NK-92 (cell line): ENCODE measurements around the gene IKBKE.

ENCODE experiments used
- DNase-seq: peaks from one replicate; lab custom pipeline; 2025; ENCODE audit not compliant: unreplicated experiment; lab: John Stamatoyannopoulos, UW

The IKBKE gene

GRCh38 chr1:206495011-206495461, 24.8 kb downstream of the IKBKE start:
- no peak for DNase-seq

DNA sequence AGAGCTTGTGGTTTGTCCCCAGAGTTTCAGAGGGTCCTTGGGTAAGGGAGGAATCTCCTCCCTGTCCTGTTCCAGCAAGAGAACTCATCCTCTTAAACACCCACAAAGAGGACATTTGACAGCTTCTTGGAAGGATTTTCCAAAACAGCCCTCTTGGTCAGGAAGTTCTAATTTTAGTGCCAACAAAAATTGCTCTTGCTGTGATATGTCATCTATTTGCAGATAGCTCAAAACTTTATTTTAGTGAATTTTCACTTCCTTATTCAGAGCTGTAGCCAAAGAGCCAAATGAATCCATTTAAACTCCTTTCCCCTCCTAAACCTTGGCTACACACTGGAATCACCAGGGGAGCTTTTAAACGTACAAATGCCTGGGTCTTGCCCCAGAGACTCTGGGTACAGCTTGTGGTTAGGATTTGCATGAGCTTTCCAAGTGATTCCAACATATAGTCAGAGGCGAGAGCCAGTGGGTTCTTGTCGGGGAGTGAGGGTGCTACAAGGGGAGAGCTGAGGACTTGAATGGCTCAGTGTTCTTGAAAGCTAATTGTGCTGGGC, 25.3 kb downstream of the IKBKE start:
- DNase-seq: no peak

DNA sequence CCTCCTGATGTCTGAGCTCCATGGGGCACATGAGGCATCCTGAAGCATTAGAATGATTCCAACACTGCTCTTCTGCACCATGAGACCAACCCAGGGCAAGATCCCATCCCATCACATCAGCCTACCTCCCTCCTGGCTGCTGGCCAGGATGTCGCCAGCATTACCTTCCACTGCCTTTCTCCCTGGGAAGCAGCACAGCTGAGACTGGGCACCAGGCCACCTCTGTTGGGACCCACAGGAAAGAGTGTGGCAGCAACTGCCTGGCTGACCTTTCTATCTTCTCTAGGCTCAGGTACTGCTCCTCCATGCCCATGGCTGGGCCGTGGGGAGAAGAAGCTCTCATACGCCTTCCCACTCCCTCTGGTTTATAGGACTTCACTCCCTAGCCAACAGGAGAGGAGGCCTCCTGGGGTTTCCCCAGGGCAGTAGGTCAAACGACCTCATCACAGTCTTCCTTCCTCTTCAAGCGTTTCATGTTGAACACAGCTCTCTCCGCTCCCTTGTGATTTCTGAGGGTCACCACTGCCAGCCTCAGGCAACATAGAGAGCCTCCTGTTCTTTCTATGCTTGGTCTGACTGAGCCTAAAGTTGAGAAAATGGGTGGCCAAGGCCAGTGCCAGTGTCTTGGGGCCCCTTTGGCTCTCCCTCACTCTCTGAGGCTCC, 26.0 kb downstream of the IKBKE start:
- no peak for DNase-seq

GRCh38 chr1:206497363-206497762, 27.1 kb downstream of the IKBKE start:
- no peak for DNase-seq

GRCh38 chr1:206497774-206498173, 27.5 kb downstream of the IKBKE start:
- DNase-seq: no peak

- no peak for DNase-seq
Measured at GRCh38 chr1:206498685-206499084, 28.4 kb downstream of the IKBKE start.

- DNase-seq: no peak
Measured at GRCh38 chr1:206500046-206500445, 29.8 kb downstream of the IKBKE start.

DNA sequence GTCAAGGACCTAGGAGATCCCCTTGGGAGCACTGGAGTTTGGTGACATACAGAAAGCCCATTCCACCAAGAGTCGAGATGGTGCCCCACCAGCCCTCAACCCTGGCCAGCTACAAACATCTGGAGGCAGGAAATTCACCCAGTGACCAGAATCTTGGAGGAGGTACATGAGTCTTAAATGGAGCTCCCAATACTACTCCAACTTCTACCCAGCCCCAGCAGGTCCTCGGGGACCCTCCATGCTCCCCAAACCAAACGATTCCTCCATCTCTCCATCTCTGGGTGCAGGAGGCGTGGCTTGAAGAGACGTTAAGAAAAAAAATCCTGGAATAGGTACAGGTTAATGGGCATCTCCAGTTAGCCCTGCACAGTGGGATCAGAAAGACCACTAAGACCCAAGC, 31.6 kb downstream of the IKBKE start:
- no peak for DNase-seq

DNA sequence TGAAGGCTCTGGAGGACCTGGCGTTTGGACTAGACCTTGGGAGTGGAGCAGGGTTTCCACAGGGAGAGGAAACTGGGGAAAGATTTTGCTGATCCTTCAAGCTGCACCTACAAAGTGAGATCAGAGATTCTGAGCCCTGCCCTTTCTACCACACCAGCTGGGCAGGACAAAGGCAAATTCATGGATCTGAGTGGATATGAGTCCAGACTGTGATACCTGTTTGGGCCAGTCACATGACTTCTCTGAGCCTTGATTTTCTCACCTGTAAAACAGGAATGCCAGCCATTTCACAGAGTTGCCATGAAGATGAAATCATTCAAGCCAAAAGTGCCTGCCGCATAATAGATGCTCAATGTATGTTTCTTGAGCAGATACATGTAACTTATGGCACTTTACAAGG, 32.1 kb downstream of the IKBKE start:
- DNase-seq: no peak

DNA sequence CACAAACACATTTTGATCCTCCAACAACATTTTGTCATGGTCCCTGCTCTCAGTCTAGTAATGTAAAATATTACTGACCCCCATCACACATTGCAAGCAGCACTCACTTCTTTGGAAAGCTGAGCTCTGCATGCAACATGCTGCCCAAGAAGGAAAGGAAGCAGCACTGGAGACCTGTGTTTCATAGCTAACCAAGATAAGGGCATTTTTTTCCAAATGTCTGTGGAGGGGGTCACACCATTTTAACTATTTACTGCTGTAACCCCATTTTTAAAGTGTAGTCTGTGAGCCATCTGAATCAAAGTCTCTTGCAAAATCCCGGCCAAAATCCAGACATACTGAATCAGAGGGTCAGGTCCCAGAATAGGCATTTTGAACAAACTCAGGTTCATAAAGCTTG, 32.5 kb downstream of the IKBKE start:
- DNase-seq: no peak

GRCh38 chr1:206503591-206504362, 33.5 kb downstream of the IKBKE start:
- no peak for DNase-seq

DNA sequence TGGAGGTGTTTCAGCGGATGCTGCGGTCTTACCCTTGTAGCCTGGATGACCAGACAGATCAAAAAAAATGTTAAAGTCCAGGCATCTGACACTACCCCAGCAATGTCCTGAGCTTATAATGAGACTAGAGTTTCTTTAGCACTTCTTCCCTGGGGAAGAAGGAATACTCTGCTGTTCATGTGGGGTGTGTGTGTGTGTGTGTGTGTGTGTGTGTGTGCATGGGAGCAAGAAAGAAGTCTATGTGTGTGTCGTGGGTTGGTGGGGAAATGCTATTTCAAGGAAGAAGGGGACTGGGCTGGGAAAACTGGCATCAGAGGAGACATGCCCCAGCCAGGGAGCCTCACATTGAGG, 34.1 kb downstream of the IKBKE start:
- DNase-seq: no peak

- DNase-seq: no peak
Measured at GRCh38 chr1:206505702-206506355, 35.6 kb downstream of the IKBKE start.

DNA sequence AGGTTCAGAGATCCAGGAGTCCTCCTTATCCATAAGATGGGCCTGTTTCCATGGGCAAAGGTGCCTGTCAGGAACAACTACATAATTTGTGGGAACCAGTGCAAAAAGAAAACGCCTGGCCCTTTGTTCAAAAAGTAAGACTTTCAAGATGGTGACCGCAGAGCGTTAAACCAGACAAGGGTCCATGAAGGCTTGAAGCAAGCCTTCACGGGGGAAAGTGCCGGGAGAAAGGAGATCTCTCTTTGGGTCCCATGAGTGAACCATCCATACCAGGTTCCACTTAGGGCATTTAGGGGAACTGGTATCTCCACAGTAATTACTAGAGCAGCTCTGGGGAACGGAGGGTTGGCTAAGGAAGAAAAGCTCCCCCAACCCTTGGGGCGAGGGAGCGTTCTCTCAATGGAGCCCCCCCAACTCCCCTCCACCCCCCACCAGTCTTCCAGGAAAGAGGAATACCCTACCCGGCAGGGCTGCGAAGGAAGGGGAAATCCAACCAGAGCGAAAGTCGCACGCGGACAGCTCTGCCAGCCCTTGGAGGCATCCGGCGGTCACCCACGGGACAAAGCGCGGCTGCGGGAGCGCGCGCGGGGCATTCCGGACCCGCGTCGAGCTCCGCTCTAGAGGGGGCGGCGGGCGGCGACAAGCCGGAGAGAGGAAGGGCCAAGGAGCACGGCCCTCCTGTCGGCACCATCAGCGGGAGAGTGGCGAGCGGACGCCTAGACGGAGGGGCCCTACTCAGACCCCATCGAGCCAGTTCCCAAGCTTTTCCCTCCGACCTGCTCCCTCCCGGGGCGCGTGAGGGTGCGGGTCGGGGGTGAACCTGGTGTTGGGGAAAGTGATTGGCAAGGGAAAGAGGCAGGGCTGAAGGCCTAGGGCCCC, 36.4 kb downstream of the IKBKE start:
- DNase-seq: no peak

GRCh38 chr1:206507284-206508129, 37.2 kb downstream of the IKBKE start, which contains the start of gene RASSF5:
Gene RASSF5 (plus strand): TSS chr1:206507531. CDS start chr1:206507603, 72 bp downstream.
- DNase-seq: no peak

DNA sequence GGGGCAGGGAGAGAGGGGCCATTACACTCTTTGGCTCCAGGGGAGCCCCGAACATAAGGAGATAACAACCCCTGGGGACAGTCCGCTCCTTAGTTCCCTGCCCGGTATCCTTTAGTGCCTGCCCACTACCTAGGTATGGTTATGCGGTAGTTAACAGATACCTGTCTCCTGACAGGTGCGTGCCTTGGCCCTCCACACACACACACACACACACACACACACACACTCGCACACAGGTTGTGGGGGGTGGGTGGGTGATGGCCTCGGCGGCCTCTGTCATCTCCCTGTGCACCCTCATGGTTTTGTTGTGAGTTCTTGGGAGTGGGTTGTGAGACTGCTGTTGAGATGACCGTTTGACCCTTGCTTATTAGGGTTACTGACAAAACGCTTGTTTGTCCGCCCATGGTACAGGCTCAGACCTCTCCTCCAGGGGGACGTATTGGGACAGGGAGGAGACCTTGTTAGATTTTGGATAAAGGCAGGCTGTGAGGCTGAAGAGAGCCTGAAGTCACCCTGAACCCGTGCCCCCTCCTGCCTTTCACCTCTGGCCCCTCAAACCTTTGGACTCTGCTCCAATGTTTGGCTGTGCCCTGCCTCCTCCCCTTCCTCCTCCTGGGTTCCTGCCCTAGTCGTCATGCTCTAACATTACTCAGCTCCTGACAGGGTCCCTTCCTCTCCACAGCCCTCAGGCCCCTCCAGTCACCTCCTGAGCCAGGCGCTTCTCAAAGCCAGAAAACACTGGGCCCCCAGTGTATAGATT, 38.0 kb downstream of the IKBKE start:
- DNase-seq: no peak

- no peak for DNase-seq
Measured at GRCh38 chr1:206508956-206509355, 38.7 kb downstream of the IKBKE start.

- no peak for DNase-seq
Measured at GRCh38 chr1:206509612-206510257, 39.5 kb downstream of the IKBKE start.

DNA sequence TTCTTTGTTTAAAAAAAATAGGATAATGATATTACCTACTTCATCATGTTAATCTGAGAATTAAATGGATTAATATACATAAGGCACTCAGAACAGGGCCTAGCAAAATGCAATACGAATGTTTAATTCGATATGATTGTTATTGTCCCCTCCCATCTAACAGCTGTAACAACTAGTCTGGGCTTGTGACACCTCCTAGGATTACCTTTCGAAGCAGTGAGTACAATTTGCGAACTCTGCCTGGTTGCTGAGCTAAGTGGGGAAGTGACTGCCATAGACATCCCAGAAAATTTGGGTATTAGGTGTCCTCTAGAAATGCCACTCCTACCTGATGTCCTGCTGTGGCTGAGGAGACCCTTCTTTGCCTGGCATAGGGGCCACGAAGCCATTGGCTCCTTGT, 40.1 kb downstream of the IKBKE start:
- DNase-seq: no peak
